ENCODE data around the gene APC. TPM values are rescaled to one million over a fixed set of nuclear protein-coding genes. Genes with fewer than 3 reads are reported as not detected.

Gene APC
- total RNA-seq, 1 experiment from 2014 or later = 24.0 TPM

- Histone ChIP-seq H3K9me3 (ENCODE audit: control insufficient read depth in 1 of 2, insufficient read depth in 1 of 2, low read depth in 1 of 2, low read length in 2 of 2) (no peaks in the 10 kb centered on the region), H3K79me2 (ENCODE audit: insufficient read depth, low read length) (peaks cover 21% of the 10 kb centered on the region), H3K27me3 (ENCODE audit: insufficient read depth, low read length) (no peaks in the 10 kb centered on the region), H3K36me3 (ENCODE audit: control insufficient read depth in 1 of 2, insufficient read depth in 2 of 2, low read length in 2 of 2) (no peaks in the 10 kb centered on the region), H3K27ac (ENCODE audit: low read depth, low read length) (no peak overlapping the region), H3K4me1 (ENCODE audit: control insufficient read depth in 1 of 2, insufficient read depth in 2 of 2, low read length in 2 of 2) (peaks cover 17 to 27% of the 10 kb centered on the region in 2 experiments), H4K20me1 (ENCODE audit: insufficient read depth) (no peaks in the 10 kb centered on the region), H3K4me2 (ENCODE audit: low read length) (peak overlapping the region; percentile 93), H3K9ac (ENCODE audit: low read length) (no peak overlapping the region), H3K4me3 (replicated peaks in 1 of 2; ENCODE audit: low read depth in 1 of 2, low read length in 2 of 2) (peak overlapping the region in 1 of 2 experiments; percentile 91; a peak in 3 of 4 replicates), H3K9me2 (ENCODE audit: insufficient read depth) (no peaks in the 10 kb centered on the region), H2AFZ (ENCODE audit: low read depth, low read length, poor library complexity, severe bottlenecking) (peak overlapping the region; percentile 82)
- no peak for DNase-seq (ENCODE audit: low read depth, low spot score)
- POLR2A ChIA-PET = no interaction called here
- intact Hi-C loops (cut with micrococcal nuclease) = no loop called here
- TF ChIP-seq EZH2 (IDR thresholded peaks at IDR 0.05) (no peak), SP1 (IDR thresholded peaks at IDR 0.05; ENCODE audit: low read depth) (no peak), ZNF274 (IDR thresholded peaks at IDR 0.05; ENCODE audit: low read depth, low read length) (no peak), POLR2A (IDR thresholded peaks at IDR 0.05; ENCODE audit: borderline replicate concordance, extremely low read depth, insufficient read depth, insufficient read length) (no peak), YY1 (IDR thresholded peaks at IDR 0.05; ENCODE audit: extremely low read depth, insufficient replicate concordance, low read depth, low read length) (no peak), EGR1 (IDR thresholded peaks at IDR 0.05; ENCODE audit: low read depth) (no peak), FOSL1 (IDR thresholded peaks at IDR 0.05; ENCODE audit: low read depth) (no peak), RAD21 (IDR thresholded peaks at IDR 0.05; ENCODE audit: low read depth) (no peak), SRF (IDR thresholded peaks at IDR 0.05; ENCODE audit: low read depth) (no peak), JUND (IDR thresholded peaks at IDR 0.05) (no peak), SIN3A (IDR thresholded peaks at IDR 0.05; ENCODE audit: low read depth) (no peak), CBX3 (IDR thresholded peaks at IDR 0.05; ENCODE audit: low read depth) (no peak), ZFX (IDR thresholded peaks at IDR 0.05) (no peak), TCF7L2 (IDR thresholded peaks at IDR 0.05; ENCODE audit: borderline replicate concordance, extremely low read depth, insufficient read depth, insufficient read length) (no peak), ZBTB33 (IDR thresholded peaks at IDR 0.05; ENCODE audit: extremely low read depth, insufficient replicate concordance, low read length) (no peak), POLR2AphosphoS5 (IDR thresholded peaks at IDR 0.05; ENCODE audit: low read depth, low read length) (no peak)
- TF ChIP-seq, protein P1, sequence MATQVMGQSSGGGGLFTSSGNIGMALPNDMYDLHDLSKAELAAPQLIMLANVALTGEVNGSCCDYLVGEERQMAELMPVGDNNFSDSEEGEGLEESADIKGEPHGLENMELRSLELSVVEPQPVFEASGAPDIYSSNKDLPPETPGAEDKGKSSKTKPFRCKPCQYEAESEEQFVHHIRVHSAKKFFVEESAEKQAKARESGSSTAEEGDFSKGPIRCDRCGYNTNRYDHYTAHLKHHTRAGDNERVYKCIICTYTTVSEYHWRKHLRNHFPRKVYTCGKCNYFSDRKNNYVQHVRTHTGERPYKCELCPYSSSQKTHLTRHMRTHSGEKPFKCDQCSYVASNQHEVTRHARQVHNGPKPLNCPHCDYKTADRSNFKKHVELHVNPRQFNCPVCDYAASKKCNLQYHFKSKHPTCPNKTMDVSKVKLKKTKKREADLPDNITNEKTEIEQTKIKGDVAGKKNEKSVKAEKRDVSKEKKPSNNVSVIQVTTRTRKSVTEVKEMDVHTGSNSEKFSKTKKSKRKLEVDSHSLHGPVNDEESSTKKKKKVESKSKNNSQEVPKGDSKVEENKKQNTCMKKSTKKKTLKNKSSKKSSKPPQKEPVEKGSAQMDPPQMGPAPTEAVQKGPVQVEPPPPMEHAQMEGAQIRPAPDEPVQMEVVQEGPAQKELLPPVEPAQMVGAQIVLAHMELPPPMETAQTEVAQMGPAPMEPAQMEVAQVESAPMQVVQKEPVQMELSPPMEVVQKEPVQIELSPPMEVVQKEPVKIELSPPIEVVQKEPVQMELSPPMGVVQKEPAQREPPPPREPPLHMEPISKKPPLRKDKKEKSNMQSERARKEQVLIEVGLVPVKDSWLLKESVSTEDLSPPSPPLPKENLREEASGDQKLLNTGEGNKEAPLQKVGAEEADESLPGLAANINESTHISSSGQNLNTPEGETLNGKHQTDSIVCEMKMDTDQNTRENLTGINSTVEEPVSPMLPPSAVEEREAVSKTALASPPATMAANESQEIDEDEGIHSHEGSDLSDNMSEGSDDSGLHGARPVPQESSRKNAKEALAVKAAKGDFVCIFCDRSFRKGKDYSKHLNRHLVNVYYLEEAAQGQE (IDR thresholded peaks at IDR 0.05; ENCODE audit: low read depth) = no peak
- TF ChIP-seq, protein P2, sequence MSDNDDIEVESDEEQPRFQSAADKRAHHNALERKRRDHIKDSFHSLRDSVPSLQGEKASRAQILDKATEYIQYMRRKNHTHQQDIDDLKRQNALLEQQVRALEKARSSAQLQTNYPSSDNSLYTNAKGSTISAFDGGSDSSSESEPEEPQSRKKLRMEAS (IDR thresholded peaks at IDR 0.05) = no peak
- TF ChIP-seq, protein P3, sequence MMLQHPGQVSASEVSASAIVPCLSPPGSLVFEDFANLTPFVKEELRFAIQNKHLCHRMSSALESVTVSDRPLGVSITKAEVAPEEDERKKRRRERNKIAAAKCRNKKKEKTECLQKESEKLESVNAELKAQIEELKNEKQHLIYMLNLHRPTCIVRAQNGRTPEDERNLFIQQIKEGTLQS (IDR thresholded peaks at IDR 0.05) = no peak
- CTCF ChIA-PET = no interaction called here
- BruUV-seq (replicated peaks) = no TSS peak
- RAD21 ChIA-PET (ENCODE audit: low non-redundant PET in 1 of 2, low total read pairs in 2 of 2, uncharacterized antibody in 2 of 2, unreplicated experiment in 2 of 2) = no interaction called here
- no peak for ATAC-seq
Observed at GRCh38 chr5:112706446-112707016, 31.2 kb upstream of the APC start.
